Dedifferentiated amniotic fluid mesenchymal stem cell (primary cell): ENCODE results near the gene TMPRSS9.
"Not testable (repeated sequence)": the region's sequence is repeated elsewhere in the genome, so short reads cannot be mapped to it uniquely, and the experiment has no call there.

ENCODE experiments used
- DNase-seq: peaks from one replicate; pipeline ENCODE4 v3.0.0-alpha.2; 2016; ENCODE audit errors: extremely low spot score

TMPRSS9 gene

GRCh38 chr19:2392366-2392765 is 32.3 kb downstream of the TMPRSS9 start:
- DNase-seq = no peak

- not testable (repeated sequence) for DNase-seq
These were observed 32.8 kb downstream of the TMPRSS9 start for GRCh38 chr19:2392899-2393298.

DNA sequence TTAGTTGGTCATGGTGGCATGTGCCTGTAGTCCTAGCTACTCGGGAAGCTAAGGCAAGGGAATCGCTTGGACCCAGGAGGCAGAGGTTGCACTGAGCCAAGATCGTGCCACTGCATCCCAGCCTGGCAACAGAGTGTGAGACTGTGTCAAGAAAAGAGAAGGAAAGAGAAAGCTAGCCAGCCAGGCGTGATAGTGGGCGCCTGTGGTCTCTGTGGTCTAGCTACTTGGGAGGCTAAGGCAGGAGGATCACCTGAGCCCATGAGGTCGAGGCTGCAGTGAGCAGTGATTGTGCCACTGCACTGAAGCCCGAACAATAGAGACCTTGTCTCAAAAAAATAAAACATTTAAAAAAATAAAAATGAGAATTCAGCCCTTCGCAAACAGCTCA is 34.0 kb downstream of the TMPRSS9 start:
- no peak for DNase-seq

GRCh38 chr19:2394442-2395292 is 34.6 kb downstream of the TMPRSS9 start:
- DNase-seq = no peak

- DNase-seq = not testable (repeated sequence)
These were observed 35.3 kb downstream of the TMPRSS9 start for GRCh38 chr19:2395293-2395829.

- DNase-seq = not testable (repeated sequence)
These were observed 37.1 kb downstream of the TMPRSS9 start for GRCh38 chr19:2397173-2397572.

- no peak for DNase-seq
These were observed 38.8 kb downstream of the TMPRSS9 start for GRCh38 chr19:2398735-2399305.

- no peak for DNase-seq
These were observed 39.5 kb downstream of the TMPRSS9 start for GRCh38 chr19:2399582-2399981.

- DNase-seq = no peak
These were observed 48.2 kb downstream of the TMPRSS9 start for GRCh38 chr19:2408247-2408646.

GRCh38 chr19:2409352-2409912 is 49.4 kb downstream of the TMPRSS9 start:
- no peak for DNase-seq

DNA sequence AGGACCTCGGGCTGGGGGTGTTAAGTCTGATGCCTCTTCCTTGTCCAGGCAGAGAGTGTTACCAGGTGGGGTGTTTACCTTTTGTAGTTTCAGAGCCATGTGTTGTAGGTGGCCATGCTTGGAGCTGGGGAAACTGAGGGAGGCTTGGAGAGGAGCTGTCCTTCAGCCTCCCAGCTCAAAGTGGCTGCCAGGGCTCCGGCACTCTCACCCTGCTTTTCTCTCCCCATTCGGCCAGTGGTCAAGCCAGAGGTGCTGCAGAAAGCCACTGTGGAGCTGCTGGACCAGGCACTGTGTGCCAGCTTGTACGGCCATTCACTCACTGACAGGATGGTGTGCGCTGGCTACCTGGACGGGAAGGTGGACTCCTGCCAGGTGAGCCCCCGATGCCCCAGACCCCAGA is 50.0 kb downstream of the TMPRSS9 start:
- DNase-seq = no peak

- DNase-seq = no peak
These were observed 51.6 kb downstream of the TMPRSS9 start for GRCh38 chr19:2411709-2412108.

GRCh38 chr19:2412449-2412848 is 52.4 kb downstream of the TMPRSS9 start:
- DNase-seq = no peak

- no peak for DNase-seq
These were observed 53.1 kb downstream of the TMPRSS9 start for GRCh38 chr19:2413159-2413558.

- DNase-seq = no peak
These were observed 53.6 kb downstream of the TMPRSS9 start for GRCh38 chr19:2413629-2414028.

- DNase-seq = no peak
These were observed 55.4 kb downstream of the TMPRSS9 start for GRCh38 chr19:2415281-2415972.

DNA sequence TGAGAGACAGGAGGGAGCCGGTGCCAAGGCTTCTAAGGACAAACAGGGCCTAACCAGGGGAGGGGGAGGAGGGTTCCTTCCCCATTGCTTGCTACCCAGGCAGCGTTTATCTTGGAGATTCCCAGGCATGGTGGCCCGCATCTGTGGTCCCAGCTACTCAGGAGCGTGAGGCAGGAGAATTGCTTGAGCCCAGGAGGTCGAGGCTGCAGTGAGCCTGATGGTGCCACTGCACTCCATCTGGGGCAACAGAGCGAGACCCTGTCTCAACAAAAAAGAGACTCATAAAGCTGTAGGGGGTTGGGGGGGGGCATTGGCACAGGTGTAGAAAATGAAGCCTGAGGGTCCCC is 55.9 kb downstream of the TMPRSS9 start:
- DNase-seq = no peak

- DNase-seq = no peak
These were observed 56.4 kb downstream of the TMPRSS9 start for GRCh38 chr19:2416321-2417097.

GRCh38 chr19:2417436-2417835 is 57.4 kb downstream of the TMPRSS9 start:
- DNase-seq = not testable (repeated sequence)

- no peak for DNase-seq
These were observed 57.9 kb downstream of the TMPRSS9 start for GRCh38 chr19:2417881-2418406.

- no peak for DNase-seq
These were observed 59.7 kb downstream of the TMPRSS9 start for GRCh38 chr19:2419754-2420153.
